Suppressor macrophage treated with lipopolysaccharide for 1 hour (primary cell): ENCODE results near the gene SMAD3.

ENCODE experiments used
- DNase-seq, 3 donors: peaks; one replicate each; pipeline ENCODE4 v3.0.0-alpha.2; 2020 to 2022

SMAD3 gene

DNA sequence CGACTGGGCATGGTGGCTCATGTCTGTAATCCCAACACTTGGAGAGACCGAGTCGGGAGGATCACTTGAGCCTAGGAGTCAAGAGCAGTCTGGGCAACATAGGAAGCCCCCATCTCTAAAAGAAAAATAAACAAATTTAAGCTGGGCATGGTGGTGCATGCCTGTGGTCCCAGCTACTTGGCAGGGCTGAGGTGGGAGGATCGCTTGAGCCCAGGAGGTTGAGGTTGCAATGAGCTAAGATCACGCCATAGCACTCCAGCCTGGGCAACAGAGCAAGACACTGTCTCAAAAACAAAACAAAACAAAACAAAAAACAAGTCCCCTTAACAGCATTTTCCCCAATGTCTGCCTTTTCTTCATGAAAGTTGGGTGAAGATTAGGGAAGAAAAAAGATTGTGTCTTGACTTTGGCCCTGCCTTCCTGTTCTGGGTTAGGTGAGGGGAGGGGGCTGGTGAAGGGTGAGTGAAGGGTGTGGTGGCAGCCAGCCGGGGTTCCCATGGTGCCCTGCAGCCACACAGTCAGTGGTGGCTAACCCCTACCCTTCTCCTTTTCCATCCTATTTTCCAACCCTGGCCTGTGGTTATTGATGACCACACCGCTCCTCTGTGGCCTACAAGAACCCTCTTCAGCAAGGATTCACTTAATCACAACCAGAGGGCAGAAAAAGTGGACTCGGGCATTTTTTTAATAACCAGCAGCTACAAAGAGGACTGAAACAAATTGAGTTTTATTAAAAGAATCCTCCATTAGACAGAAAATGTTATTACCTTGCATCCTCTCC is 28.4 kb upstream of the SMAD3 start:
- DNase-seq, result no peak

DNA sequence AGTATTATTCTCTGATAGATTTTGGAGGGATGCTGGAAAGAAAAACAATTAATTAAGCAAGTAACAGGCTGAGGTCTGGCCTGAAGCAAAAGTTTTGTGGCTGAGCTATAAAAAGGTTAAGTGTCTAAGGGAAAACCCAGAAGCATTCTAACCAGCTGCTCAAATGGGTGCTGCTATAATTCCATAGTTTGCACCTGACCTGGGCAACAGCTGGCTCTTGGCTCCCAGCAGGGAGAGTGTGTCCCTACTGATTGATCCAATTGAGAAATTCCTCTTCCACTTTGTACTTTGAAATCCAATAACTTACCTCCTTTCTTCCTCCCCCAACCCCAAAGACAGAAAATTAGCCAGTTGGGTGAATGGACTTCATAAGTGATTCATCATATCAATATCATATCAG is 27.7 kb upstream of the SMAD3 start:
- DNase-seq, result no peak

DNA sequence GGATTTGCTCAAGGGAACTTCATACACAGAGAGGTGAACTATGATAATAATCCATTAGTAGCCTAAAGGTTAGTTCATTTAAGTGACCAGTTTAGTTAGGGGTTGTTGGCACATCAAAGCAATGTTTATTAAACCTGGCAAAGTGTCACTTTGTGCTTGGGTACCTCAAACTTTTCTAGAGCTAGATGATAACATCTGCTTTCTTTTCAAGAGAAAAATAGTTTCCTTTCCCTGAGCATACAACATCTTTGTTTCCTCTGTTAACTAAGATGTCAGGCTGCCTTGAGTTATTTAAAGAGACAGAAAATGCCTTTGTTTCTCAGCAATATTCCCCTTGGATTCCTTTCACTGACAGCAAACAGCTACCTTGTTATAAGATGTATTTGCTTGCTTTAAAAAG is 26.7 kb upstream of the SMAD3 start:
- no peak for DNase-seq

DNA sequence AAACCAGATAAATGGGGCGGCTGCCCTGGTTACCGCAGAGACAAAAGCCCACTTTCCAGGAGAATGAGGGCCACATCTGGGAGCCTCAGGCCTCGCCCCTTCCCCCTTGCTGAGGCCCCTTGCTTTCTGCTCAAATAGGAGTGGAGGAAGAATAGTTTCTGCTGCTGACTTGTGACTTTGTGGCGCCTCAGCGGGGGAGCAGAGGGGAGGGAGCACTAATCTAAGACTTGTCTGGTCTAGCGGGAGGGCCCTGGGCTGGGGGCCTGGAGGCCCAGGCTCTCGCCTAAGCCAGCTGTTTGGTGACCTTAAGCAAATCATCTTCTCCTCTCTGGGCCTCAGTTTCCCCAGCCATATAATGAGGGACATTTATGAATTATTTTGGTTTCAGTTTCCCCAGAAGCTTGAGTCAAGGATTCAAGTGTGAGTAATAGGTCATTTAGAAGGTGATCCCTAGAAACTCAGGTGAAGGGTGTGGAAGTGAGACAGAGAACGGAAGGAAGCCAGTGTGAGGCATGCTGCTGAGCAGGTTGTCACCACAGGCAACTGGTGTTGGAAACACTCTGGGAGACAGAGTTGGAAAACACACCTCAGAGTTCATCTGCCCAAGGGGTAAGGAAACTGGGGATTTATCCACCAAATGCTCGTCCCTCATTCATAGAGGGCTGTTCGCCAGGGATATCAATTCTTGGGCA is 25.9 kb upstream of the SMAD3 start:
- no peak for DNase-seq

DNA sequence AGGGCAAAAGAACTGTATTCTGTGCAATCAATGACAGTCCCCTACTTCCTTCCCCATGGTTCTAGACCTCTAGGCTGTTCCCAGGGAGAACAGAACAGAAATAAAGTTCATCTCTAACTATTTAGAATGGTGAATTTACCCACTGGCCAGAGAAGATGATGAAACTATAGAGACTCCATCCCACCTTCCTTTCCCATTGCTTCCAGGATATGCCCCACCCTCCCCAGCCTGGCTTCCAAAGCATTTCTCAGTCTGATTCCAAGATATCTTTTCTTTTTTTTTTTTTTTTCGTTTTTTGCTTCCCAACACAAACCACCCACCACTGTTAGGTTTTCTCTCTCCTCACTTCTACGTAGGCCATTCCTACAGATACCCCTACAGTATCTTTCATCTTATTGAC is 25.1 kb upstream of the SMAD3 start:
- no peak for DNase-seq

DNA sequence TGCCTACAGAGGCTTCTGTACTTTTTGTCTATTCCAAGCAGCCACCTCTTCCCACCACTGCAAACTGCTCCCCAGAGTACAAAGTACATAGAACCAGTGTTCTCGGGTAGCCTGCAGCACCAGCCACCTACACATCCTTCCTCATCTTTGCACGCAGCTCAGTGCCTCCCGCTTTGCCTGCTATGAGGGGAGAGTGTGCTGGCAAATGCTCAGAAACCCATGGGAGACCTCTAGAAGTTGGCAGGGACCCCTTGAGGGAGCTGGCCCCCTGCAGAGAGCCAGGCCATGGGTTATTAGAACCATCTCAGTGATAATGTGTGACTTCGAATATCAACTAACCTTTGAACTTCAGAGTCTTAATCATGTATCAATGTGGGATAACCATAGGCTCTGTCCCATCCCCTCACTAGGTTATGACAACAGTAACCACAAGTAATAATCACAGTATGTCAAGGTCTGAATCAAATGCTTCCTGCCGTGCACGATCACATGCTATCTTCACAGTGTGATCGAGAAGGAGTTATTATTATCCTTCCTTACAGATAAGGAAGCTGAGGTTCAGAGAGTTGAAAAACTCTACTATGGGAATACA is 22.8 kb upstream of the SMAD3 start:
- DNase-seq, result peak; percentile 56 to 63 (median 57)

DNA sequence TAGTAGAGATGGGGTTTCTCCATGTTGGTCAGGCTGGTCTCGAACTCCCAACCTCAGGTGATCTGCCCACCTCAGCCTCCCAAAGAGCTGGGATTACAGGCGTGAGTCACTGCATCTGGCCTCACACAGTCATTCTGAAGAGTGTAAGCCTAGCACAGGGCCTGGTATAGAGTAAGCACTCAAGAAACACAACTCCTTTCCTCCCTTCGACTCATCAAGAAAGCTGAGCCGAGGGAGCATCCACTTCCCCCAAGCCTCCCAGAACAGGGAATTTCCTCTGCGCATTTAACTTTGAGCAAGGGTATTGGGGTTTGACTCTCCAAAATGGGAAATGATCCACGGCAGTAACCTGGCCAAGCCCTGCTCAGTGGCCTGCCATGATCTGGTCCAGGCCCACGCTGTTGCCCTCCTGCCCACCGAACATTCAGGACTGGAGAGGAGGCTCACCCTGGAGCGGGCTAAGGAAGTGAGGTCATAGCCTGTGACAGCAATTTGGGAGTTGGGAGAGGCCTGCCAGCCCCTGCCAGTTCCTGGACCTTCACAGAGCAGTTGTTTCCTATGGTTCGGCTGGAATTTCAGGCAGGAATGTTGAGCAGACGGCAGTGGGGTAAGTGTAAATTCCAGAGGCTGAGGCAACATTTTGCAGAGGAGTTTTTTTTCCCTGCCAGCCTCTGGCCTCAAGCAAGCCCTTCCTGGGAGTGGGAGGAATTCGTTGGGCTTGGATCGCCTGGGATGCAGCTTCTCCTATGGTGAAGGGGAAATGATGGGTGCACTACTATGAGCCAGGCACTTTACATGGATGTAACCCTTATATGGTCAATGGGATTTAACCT is 21.2 kb upstream of the SMAD3 start:
- peak; percentile 84 to 92 (median 87) for DNase-seq

DNA sequence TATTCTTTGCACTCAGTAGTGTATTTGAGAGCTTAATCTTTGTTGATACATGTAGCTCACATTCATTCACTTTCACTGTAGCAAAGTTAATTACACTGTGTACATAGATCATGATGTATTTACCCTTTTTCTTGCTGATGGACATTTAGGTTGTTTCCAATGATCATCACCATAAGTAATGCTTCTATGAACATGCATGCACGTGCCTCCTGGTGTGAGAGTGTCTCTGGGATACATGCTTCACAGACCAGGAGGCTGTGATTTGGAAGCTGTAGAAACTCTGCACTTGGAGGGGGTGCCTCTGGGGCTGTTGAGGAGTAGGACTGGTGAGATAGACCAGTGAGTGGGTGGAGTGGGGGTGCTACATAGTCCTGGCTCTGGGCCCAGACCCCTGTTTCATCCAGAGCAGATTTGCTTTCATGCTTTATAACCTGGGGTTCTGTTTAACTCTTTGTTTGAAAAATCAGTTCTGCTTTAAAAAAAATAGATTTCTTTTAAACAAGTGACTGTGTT is 18.2 kb upstream of the SMAD3 start:
- DNase-seq, result no peak

DNA sequence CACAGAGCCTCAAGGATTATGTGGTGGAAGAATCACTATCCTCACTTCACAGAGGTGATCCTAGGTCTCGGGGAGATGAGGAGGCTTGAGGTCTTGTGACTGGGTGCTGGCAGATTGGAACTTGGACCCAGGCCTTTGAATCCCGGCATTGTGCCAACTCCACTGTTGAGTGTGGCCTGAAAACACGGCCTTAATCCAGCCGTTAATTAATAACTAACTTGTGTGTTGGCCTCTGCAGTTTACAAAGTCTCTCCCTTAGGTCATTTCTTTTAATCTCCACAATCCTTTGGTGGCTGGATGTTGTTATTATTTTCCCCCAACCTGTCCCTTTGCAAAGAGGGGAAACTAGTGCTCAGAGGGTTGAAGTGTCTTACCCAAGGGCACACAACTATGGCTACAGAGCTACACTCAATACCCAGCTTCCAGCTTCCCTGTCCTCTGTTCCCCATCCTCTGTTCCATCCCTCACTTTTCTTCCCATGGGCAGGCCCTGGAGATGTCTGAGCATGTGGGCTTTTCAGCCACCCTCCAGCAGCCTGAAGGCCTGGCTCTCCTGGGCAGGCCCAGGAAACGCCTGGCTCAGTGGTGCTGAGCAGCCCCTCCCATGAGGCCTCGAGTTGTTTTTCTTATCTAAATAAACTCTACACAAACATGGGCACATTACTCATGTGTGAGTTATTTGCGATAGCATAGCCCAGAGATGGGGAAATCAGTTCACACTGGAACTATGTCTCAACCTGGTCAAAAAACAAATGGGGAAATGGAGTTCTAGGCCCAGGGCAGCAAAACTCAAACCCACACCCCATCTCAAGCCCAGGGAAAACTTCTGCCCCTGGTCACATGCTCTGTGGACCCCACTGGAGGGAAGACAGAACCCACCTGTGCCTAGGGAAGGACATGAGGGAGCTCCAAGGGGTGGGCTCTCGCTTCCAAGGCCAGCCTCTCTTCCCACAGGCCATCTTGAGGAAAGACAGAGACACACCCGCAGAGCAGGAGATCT is 16.8 kb upstream of the SMAD3 start:
- peak; percentile 46 to 68 (median 66) for DNase-seq

DNA sequence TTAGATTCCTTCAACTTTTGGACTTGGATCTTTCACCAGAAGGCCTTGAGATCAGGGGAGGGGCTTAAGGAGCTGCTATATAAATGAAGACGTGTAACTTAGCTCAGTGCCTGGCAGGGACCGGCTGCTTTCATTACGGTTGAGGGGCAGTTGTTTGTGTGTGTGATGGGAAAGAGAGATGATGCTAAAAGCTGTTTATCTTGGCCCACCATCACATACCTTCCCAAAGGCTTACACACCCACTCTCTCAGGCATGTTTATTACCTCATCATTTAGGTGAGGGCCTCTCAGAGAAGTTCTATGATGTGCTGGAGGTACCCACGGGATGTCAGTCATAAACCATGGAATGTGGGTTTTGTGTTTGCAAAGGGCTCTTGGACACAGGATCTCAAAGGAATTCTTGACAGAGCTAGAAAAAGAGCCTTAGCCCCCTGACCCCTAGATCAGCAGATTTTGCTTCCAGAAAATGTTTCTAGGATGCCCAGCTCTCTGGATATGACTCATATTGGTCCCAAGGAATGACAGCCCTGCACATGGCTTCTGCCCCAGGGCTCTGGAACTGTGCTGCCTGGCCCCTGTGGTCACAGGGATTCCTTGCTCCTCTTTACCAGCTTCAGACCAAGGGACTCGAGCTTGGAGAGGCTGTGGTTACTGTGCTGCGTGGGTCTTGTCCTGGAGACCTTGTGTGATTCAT is 15.9 kb upstream of the SMAD3 start:
- DNase-seq, result peak in 2 of 3 donors; percentile 45 to 48

DNA sequence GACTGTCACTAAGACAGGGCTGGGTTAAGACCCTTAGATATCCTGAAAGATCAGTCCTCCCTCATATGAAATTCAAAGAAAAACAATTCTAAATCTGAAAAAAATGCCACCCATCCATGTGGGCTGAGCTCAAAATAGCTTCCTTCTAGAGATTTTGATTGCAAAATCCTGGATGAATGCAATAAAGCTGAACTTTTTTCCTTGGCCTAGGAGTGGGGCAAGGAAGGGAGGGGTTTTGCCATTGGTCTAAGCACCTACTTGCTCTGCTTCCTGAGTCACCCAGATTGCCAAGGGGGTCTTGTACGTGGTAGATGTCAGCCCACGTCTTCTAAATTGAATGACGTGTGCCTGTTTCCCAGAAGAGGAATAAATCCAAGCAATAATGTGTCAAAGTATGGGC is 15.3 kb upstream of the SMAD3 start:
- peak; percentile 61 to 75 (median 72) for DNase-seq

DNA sequence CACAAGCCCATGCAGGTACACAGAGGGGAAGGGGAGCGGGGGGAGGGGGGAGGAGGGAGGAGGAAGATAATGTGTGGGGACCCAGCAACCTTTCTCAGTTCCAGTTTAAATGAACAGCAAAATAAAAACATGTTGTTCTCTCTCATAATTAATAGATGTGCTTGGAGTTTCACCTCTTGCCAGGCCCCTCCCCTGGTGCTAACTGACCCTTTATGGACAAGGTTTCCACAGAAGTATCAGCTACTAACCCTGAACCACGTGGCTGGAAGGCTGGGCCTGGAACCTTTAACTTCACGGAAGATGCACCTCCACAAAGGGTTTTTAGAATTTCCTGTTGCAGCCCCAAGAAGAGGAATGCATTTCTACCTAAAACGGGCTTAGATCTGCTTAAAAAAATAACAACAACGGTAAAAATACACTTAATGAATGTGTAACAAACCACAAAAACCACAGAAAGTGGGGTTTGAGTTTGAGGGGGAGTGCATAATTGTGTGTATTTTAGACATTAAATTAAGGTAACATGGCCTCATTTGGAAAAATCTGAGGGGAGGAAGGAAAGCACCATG is 14.8 kb upstream of the SMAD3 start:
- DNase-seq, result no peak

DNA sequence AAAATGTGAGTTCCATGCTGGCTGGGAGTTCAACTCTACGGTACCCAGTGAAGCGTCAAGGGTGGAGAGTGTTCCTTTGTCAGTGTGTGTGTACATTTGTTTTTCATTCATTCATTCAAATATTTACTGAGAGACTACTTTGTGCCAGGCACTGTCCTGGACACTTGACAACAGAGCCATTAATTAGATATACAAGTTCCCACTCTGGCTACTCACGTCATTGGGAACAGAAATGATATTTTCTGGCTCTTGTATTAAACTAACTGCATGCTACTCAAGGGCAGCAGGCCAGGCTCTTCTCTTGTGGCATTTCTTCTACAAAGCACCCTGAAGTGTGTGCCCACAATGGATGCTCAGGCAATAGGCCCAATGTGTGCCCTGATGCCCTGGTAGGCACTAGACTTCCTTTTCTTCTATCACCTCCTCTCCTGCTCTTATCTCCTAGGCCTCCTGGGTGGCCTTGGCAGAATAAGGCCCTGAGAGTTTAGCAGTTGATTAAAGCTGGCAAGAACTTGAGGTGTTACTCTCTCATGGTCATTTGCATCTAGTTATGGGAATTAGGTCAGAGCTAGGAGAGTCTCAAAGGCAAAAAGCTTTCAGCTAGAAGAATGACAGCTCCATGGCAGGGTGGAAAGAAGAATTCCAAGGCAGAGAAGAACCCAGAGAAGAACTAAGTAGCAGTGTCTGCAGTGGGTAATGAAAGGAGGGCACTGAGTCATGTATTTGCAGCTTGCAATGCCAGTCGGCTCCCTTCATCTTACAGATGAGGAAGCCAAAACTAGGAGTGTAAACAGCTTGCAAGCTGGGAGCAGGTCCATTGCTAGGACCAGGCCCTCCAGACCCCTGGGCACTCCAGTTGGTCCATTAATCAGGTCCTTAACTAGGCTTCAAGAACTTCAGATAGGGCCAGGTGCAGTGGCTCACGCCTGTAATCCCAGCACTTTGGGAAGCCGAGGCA is 14.0 kb upstream of the SMAD3 start:
- peak in 1 of 3 donors; percentile 49 for DNase-seq

DNA sequence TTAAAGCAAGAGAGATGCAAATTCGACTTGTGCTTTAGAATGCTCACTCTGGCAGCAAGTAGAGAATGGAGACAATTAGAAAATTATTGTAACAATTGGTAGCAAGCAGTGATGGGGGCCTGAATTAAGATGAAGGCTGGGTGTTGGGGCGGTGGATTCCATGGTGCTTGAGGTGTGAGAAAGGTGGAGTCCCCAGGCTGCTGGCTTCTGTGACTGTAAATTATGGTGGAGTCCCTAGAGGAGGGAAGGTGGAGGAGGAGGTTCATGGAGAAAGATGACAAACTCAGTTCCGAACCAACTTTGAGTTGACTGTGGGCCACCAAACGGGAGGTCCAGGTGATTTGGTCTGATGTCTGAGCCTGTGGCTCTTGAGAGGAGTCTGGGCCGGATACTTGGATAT is 10.7 kb upstream of the SMAD3 start:
- no peak for DNase-seq

DNA sequence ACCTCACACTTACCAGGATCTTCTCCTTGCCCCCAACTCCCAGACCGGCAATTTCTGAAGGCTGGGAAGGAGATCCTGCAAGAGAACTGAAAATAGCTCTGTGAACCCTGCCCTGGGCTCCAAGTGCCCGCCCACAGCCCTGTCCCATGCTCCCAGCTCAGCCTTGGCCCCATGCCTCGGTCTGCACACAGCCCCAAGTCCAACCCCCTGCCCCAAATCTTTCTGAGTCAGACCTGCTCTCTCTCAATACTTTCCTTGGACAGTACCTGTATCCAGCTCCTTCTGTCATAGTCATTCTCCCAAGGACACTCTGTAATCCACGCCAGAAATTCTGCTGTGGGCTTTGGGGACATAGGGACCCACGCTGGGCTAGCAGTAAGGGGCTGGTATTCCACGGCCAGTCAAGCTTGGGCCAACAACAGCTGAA is 6.3 kb upstream of the SMAD3 start:
- DNase-seq, result no peak

DNA sequence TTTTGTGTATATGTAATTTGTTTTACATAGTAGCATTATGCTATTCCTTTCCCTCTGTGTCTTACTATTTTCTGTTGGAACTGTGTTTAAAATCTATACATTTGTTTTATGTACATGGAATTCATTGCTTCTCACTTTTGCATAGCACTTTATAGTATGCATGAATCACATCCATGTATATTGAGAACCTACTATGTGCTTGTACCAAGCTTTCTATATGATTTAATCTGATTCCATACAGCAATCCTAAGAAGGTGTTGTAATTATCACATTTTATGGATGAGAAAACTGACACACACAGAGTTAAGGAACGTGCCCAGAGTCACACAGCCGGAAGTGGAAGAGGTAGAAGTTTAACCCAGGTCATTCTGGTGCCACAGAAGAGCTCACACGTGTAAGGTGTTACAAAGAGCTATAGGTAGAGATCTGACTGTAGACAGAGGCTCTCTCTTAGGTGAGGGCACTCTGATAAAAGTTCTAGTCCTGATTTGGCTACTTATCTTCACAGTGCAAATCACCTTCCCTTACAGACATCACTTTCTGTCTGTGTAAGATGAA is 3.5 kb upstream of the SMAD3 start:
- no peak for DNase-seq

DNA sequence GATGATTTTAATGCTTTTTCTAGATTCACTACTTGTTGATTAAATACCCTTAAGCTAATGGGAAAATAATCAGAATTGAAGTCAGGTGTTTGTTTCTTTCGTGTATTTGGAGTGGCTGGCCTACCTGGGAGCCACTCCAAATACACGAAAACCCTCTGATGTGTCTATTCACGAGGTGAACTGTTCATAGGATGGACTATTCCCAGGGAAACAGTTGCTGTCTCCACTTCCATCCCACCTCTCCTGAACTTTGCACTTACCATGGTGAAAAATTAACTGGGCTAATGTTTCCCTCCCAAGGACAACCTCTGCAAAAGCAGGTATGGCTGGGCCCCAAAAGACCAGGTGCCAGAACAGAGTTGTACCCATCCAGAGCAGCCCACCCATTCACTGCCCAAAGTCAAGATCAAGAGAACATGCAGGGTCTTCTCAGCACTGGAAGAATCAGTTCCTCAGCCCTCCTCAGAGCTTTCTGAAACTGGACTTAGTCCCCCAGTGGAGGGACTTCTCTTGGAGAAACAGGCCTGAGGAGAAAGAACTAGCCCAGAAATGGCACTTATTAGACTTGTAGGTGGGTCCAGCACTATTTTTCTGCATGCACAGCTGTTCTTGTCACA is 2.9 kb upstream of the SMAD3 start:
- no peak for DNase-seq
